Stimulated activated CD4-positive, alpha-beta T cell treated with anti-CD3 and anti-CD28 coated beads, Interleukin-1b, Interleukin-23, amount 100 ng/mL, for 1 hour (primary cell): Measurements from ENCODE around the gene ATP6V1B1.

Source experiments
- DNase-seq, 2 donors: peaks; one replicate each; pipeline ENCODE4 v3.0.0-alpha.2; 2020; ENCODE audit warnings: low read depth in 2 of 2

ATP6V1B1 gene

GRCh38 chr2:70901227-70902066 is 34.3 kb upstream of the ATP6V1B1 start:
- DNase-seq = no peak

DNA sequence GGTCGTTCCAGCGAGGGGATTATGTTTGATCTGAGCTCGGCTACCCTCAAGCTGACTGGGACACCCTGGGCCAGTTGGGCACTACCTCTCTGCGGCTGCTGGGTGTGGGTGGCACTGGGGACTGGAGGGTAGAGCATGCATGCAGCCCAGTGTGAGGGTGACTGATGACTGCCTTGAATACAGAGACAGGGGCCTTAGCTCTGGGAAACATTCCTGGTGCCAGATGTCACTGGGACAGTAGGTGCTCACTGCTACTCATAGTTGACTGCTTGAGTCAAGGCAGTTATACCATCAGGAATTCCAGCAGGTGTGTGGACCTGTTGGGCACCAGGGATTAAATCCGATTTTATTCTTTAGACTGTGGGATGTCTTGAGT is 33.6 kb upstream of the ATP6V1B1 start:
- DNase-seq = no peak

DNA sequence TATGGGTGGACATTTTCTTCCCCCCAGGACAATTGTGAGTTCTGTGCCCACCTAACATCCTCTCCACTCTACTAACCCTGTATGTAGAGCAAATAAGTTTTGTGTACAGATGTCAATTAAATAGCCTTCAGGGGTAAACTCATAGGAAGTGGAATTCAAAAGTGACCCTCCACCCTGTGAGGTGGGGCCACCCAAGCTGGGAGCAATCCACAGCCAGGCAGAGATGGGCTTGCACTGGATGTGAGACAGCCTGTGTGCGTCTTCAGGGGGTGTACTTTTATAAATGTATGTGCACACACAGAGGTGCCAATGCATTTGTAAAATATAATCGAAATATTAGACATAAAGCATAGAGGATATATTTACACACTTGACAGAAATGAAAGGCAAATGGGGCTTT is 33.1 kb upstream of the ATP6V1B1 start:
- DNase-seq = no peak

GRCh38 chr2:70903171-70903570 is 32.5 kb upstream of the ATP6V1B1 start:
- DNase-seq = no peak

DNA sequence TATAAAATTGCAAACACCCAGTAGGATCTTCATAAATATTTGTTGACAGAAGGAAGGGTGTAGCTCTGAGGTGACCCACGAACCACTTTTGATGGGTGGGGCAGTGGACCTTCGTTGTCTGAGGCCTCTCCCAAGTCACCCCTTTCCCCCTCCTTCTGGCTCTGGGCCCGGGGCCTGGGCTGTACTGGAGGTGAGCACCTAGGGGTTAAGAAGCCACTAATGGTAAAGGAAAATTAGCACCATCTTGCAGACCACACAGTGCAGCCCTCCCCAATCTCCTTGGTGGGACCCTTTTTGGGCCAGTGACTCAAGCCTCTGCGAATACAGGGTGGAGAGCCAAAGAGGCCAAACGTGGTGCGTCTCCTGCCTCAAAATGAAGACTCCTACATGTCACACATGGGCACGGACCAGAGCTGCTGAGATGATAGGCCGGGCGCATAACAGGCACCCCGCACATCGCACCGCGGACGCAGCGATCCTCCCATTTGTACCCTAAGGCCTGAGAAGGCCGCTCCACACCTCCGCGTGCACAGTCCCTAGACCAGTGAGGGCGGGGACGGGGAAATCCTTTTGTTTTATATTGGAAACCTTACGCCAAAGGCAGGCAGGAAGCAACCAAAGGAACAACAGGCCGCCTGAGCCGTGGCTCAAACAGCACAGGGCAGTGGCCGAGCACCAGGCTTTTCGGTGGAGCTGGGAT is 31.9 kb upstream of the ATP6V1B1 start:
- no peak for DNase-seq

DNA sequence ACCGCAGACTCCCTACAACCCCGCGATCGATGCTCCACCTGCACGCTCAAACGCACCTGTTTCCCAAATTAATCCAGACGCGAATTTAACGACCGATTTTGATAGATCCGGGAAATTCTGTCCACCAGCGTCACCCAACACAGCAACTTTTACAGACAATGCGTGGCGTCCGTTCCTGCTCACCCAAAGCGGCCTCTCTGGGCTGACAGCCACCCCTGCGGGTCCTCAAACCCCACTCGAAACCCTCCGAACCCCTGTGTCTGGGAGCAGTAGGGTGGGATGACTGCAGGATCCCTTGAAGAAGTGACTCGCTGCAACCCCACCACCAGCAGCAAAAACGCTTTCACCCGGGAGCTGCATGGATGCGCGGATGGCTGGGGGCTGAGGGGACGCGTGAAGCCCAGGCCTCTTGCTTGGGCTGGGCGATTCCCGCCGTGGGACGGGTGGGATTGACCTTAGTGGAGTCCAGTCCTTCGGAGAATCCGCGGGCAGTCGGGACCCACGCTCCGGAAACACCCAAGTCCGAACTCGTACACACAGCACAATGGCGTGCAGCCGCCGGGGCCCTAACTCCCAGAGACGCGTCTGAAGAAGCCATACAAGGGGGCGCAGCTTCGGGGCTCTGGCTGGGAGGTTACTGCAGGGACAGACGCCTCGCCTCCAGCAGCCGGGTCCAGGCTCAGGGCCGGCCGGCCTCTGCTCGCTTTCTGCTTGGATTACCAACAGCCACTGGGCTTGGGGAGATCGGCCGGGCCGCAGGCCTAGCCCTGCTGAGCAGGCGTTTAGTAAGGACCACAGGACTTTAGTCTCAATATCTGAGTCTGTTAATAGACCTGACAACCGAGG is 31.1 kb upstream of the ATP6V1B1 start:
- no peak for DNase-seq

DNA sequence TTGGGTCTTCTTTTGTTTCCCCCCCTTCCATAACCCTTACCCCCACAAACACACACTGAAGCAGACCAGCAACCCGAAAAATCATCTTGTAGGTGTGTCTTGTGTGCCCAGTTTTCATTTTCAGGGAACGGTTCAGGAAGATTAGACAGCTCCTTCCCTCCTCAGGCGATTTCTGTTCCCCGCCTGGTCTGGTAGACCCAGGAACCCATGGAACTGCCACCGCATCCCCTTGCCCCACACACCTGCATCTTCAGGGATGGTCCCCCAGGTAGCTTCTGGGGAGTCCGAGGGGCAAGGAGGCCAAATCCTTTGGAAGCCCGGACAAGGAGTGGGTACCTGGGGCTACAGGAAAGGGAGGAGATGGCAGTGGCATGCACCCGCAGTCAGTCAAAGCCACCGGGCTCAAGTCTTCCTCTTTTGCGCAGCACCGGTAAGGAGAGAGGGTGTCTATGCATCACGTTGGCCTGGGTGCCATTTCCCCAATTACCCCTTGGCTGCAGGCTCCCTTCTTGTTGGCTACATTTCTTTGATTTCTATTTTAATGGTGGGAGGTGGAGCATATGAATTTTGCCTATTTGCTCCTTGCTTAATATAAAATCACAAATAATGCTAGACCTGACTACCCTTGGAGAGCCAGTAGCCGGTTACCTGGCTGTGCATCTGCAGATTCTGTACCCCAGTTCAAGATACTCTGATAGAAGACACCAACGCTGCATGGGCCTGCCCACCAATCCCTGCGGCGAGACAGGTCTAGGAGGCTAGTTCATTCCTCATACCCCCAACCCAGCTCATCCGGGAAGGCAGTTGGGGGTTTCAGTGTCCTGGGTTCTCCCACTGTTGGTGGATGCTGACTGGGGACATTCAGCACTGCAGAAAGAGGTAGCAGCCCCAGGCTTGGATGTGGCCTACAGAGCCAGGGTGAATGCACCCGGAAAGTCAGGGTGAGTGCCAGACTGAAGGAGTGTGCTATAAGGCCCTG is 30.0 kb upstream of the ATP6V1B1 start:
- no peak for DNase-seq

DNA sequence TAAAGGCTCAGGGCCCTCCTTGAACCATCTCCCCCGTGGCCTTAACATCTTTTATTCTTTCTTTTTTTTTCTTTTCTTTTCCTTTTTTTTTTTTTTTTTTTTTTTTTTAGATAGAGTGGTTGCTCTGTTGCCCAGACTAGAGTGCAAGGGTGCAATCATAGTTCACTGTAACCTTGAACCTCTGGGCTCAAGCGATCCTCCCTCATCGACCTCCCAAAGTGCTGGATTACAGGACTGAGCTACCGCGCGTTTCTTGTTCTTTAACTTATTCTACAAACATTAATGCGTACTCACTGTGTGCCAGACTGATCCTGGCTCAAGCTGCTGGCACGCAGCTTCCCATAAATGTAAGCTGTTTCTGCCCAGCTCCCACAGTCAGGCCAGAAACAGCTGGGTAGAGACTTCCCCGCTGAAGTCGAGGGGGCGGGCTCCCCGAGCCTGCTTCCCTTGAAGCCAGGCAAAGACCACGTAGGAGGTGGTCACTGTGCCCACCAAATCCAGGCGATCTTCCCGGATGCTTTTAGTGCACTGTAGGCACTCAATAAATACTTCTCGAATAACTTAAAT is 29.2 kb upstream of the ATP6V1B1 start:
- DNase-seq = no peak

GRCh38 chr2:70907130-70908057 is 28.3 kb upstream of the ATP6V1B1 start:
- no peak for DNase-seq

GRCh38 chr2:70916291-70916690 is 19.4 kb upstream of the ATP6V1B1 start:
- DNase-seq = no peak

DNA sequence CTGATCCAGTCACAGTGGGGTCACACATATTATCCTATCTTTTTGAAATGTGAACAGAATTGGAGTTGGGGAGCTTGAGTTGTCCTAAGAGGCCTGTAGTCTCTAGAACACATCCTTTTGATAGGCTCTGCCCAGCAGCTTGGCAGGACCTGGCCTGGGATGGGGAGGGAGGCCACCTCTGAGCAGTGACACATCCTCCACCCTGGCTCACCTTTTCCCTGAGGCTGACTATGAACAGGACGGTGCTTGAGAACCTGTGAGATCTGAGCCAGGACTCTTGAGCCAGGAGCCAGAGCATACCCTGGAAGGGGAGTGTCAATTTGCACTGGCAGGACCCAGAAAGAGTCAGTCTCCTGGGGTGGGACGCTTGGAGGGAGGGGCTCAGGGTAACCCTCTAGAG is 17.7 kb upstream of the ATP6V1B1 start:
- no peak for DNase-seq

DNA sequence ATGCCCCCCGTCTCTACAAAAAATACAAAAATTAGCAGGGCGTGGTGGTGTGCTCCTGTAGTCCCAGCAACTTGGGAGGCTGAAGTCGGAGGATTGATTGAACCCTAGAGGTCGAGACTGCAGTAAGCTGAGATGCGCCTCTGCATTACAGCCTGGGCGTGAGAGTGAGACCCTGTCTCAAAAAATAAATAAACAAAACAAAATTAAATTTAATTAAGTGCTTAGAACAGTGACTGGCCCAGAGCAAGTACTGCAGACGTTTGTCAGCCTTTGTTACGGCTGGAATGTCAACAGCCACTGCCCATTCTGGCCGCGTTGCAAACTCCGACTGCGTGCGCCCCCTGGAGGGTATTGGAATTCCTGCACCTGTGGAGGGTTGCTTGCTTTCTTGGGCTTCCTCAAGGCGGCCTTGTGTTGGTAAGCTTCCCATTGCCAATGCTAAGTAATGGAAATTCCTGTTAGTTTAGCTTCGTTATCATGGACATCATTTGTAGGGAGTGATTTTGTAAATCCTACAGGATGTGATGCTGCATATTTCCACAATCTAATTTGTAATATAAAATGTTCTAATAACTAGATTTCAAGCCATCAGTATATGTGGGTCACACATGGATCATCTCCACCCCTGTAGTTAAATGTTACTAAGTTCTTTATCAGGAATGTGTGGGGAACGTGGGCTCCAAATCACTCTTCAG is 15.9 kb upstream of the ATP6V1B1 start:
- DNase-seq = peak; percentile 34 to 68

DNA sequence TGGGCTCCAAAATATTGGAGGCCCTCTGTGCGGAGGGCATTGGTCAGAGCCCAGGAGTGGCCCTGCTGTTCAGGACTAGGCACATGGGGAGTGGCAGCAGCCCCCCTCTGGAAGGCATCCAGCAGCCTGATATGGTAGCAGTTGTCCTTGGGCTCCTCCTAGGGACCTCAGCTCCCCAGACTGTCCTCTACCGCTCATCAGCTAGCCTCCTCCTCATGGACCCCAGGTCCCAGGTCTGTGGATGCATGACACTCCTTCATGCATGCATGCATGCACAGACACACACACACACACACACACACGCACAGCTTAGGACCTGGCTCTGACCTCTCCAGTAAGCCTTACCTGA is 15.4 kb upstream of the ATP6V1B1 start:
- no peak for DNase-seq

DNA sequence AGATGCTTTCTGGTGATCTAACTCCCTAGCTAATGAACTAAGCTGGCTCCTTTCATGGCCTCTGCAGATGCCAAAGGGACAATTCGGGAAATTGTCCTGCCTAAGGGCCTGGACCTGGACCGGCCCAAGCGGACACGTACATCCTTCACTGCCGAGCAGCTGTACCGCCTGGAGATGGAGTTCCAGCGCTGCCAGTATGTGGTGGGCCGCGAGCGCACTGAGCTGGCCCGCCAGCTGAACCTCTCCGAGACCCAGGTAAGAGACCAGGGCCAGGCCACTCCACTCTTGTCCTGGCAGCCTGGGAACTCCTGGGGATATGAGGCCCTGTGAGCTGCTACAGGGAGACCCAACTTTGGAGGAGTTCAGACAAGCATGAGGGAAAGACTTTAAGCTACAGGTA is 14.7 kb upstream of the ATP6V1B1 start:
- no peak for DNase-seq

GRCh38 chr2:70921839-70922234 is 13.9 kb upstream of the ATP6V1B1 start:
- no peak for DNase-seq

GRCh38 chr2:70922235-70923234 is 13.2 kb upstream of the ATP6V1B1 start:
- DNase-seq = no peak

DNA sequence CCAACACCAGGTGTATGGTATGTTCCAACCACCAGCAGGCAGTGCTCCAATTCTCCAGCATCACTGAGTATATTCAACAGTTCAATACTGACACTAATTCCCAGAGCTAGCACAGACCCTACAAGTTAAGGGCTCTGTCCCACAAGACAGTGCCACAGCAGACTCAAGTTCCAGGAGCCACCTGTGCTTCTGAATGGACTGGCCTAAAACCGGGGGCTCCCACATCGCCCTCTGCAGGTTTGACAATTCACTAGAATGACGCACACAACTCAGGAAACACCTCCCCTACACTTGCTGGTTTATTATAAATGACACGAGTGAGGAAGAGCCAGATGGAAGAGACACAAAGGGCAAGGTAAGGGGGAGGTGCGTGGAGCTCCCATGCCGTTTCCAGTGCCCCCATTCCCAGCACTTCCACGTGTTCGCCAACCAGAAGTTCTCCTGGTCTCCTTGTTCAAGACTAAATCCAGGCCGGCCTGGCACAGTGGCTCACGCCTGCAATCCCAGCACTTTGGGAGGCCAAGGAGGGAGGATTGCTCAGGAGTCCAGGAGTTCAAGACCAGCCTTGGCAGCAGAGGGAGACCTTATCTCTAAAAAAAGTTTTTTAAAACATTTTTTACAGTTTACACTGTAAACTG is 12.2 kb upstream of the ATP6V1B1 start:
- no peak for DNase-seq

- DNase-seq = no peak
These were observed 9.7 kb upstream of the ATP6V1B1 start for GRCh38 chr2:70926042-70926441.
